Panc1 (cell line): ENCODE data around the gene ACTG1. TPM values are rescaled to one million over a fixed set of nuclear protein-coding genes. Genes with fewer than 3 reads are reported as not detected.

Source experiments
- ATAC-seq: fragments of 200-7000 bp; cut with Tn5 transposase; 2 replicates; pipeline ENCODE4 v1.9.1; 2020; ENCODE audit warnings: mild to moderate bottlenecking, moderate library complexity
- BruUV-seq: library from RNA; stranded (reverse); fragments of 400-500 nt; replicated peaks from 2 replicates; lab custom pipeline; 2021; lab: Mats Ljungman, UMichigan
- CTCF ChIA-PET: fragments of 300-600 bp; sonication (Branson Sonifier 250); formaldehyde crosslinking; loops from one replicate; lab custom pipeline; 2022; ENCODE audit warnings: antibody characterized with exemption; lab: Charles Lee
- POLR2A ChIA-PET: fragments of 300-600 bp; sonication (Branson Sonifier 250); formaldehyde crosslinking; loops from one replicate; lab custom pipeline; 2022; ENCODE audit warnings: antibody characterized with exemption; lab: Charles Lee
- DNase-seq: peaks from one replicate; pipeline ENCODE4 v3.0.0-alpha.2; 2010; ENCODE audit warnings: low read depth, low spot score
- H3K27ac ChIP-seq: 2 replicates; pipeline ENCODE4 v1.5.1; 2011; ENCODE audit warnings: mild to moderate bottlenecking, low read length, inconsistent platforms
- H3K27me3 ChIP-seq: fragments of 200-500 bp; sonication (Bioruptor generic); 2 replicates; pipeline ENCODE4 v1.6.0; 2014; ENCODE audit warnings: low read length, inconsistent platforms; ENCODE audit not compliant: control insufficient read depth, insufficient read depth
- H3K36me3 ChIP-seq: fragments of 200-500 bp; sonication (Bioruptor generic); 2 replicates; pipeline ENCODE4 v1.5.1; 2014; ENCODE audit warnings: inconsistent platforms, mild to moderate bottlenecking, low read length, moderate library complexity; ENCODE audit not compliant: control insufficient read depth, insufficient read depth
- H3K4me1 ChIP-seq: 2 replicates; pipeline ENCODE4 v1.5.1; 2011; ENCODE audit warnings: inconsistent platforms, mild to moderate bottlenecking, low read length, moderate library complexity; ENCODE audit not compliant: control insufficient read depth, insufficient read depth
- H3K4me3 ChIP-seq, 2 experiments: 2 replicates each; pipeline ENCODE4 v1.5.1; 2011 to 2012; ENCODE audit warnings: low read depth in 2 of 2, low read length in 2 of 2, mild to moderate bottlenecking in 2 of 2, inconsistent platforms in 1 of 2, moderate library complexity in 1 of 2
- H3K9me3 ChIP-seq: fragments of 200-500 bp; sonication (Bioruptor generic); 2 replicates; pipeline ENCODE4 v1.5.1; 2014; ENCODE audit warnings: low read depth, mild to moderate bottlenecking, inconsistent platforms, low read length, moderate library complexity; ENCODE audit not compliant: control insufficient read depth, insufficient read depth
- CTCF ChIP-seq: fragments of 450-650 bp; IDR thresholded peaks from 2 replicates; pipeline ENCODE4 v1.5.1; 2017; ENCODE audit warnings: mild to moderate bottlenecking
- POLR2AphosphoS5 ChIP-seq: IDR thresholded peaks from 2 replicates; pipeline ENCODE4 v1.6.1; 2012; ENCODE audit warnings: mild to moderate bottlenecking, low read depth, low read length, moderate library complexity
- REST ChIP-seq, 2 experiments: IDR thresholded peaks; 2 replicates each; pipeline ENCODE4 v1.6.1; 2011 to 2012; ENCODE audit warnings: low read depth in 2 of 2, control low read depth in 1 of 2, low read length in 1 of 2, mild to moderate bottlenecking in 1 of 2, moderate library complexity in 1 of 2; ENCODE audit not compliant: insufficient read depth in 1 of 2
- SIN3A ChIP-seq: IDR thresholded peaks from 2 replicates; pipeline ENCODE4 v1.6.1; 2012; ENCODE audit warnings: low read depth, mild to moderate bottlenecking, low read length, moderate library complexity, borderline replicate concordance; ENCODE audit not compliant: insufficient read depth
- TCF7L2 ChIP-seq: IDR thresholded peaks from 2 replicates; pipeline ENCODE4 v1.6.1; 2011; ENCODE audit warnings: mild to moderate bottlenecking, low read depth, low read length, inconsistent platforms
- in situ Hi-C: cut with HindIII; loops from 2 replicates; pipeline ENCODE4 v1.10.0; 2016; ENCODE audit warnings: low sequenced_read_pairs, low pct_unique_long_range_greater_than_20kb
- intact Hi-C: fragments of 100-400 bp; cut with micrococcal nuclease; formaldehyde crosslinking; loops from one replicate; pipeline ENCODE4 v1.10.0; 2022; ENCODE audit not compliant: unreplicated experiment
- total RNA-seq: library from RNA; stranded (reverse); gene quantifications from one replicate; pipeline ENCODE4 v1.2.1, GENCODE V29; 2021; ENCODE audit not compliant: unreplicated experiment

Gene ACTG1
- total RNA-seq, 1 experiment from 2014 or later: 4,502 TPM

GRCh38 chr17:81546906-81547613 is 34.5 kb upstream of the ACTG1 start:
- TF ChIP-seq REST (IDR thresholded peaks at IDR 0.05; ENCODE audit: insufficient read depth in 1 of 2, low read depth in 2 of 2, low read length in 1 of 2) (no peak), SIN3A (no peak), TCF7L2 (no peak), CTCF (no peak), POLR2AphosphoS5 (no peak; the same call in 1 of the 2 replicates)
- peak overlapping the region; percentile 78 for H3K27ac ChIP-seq
- intact Hi-C loops: no loop called here
- peak overlapping the region in 1 of 2 experiments; percentile 91; a peak in 2 of 4 replicates for H3K4me3 ChIP-seq
- ATAC-seq (no peak), DNase-seq (no peak)
- ChIA-PET CTCF (interaction anchor here (0.5 to 0.6 kb wide), 2 partner anchors 425 to 982 kb away, joined by 3 to 9 read pairs; no protein-coding TSS in a partner anchor), POLR2A (no interaction called here)
- H3K9me3 ChIP-seq: no peaks in the 10 kb centered on the region
- in situ Hi-C loops: no loop called here
- peaks cover 14% of the 10 kb centered on the region for H3K36me3 ChIP-seq
- BruUV-seq: no TSS peak
- H3K27me3 ChIP-seq: no peaks in the 10 kb centered on the region
- H3K4me1 ChIP-seq: peaks cover 58% of the 10 kb centered on the region

GRCh38 chr17:81545160-81545949 is 32.8 kb upstream of the ACTG1 start:
- Histone ChIP-seq H3K9me3 (no peaks in the 10 kb centered on the region), H3K4me1 (peaks cover 63% of the 10 kb centered on the region), H3K27ac (peak overlapping the region; percentile 57; the same call in 1 of the 2 replicates), H3K36me3 (peaks cover 9% of the 10 kb centered on the region), H3K27me3 (no peaks in the 10 kb centered on the region), H3K4me3 (no peak overlapping the region)
- no peak for DNase-seq
- ATAC-seq: no peak
- TF ChIP-seq SIN3A (no peak), POLR2AphosphoS5 (peak; percentile 35; the same call in 1 of the 2 replicates)
- in situ Hi-C loops: no loop called here
- BruUV-seq: no TSS peak
- CTCF ChIA-PET: no interaction called here
- intact Hi-C loops: no loop called here
- POLR2A ChIA-PET: interaction anchor here (0.6 kb wide), 1 partner anchor 700 kb away, joined by 9 read pairs; no protein-coding TSS in a partner anchor
